K562 (cell line): ENCODE results near the gene NKAIN4.

Source experiments
- CBFB ChIP-seq: sonication (generic); formaldehyde crosslinking; IDR thresholded peaks from 2 replicates; pipeline ENCODE4 v1.4.0; 2020; ENCODE audit warnings: mild to moderate bottlenecking, missing genetic modification reagents
- EGR1 ChIP-seq: fragments of 450-650 bp; conservative IDR thresholded peaks from 2 replicates; pipeline ENCODE4 v1.6.1; 2017; ENCODE audit warnings: mild to moderate bottlenecking
- ELF4 ChIP-seq: fragments of 450-650 bp; formaldehyde crosslinking; IDR thresholded peaks from 2 replicates; pipeline ENCODE4 v1.4.0; 2022; ENCODE audit warnings: missing genetic modification characterization
- EZH2 ChIP-seq: IDR thresholded peaks from 2 replicates; pipeline ENCODE4 v1.6.1; 2012; ENCODE audit warnings: low read depth, mild to moderate bottlenecking, inconsistent platforms, low read length, borderline replicate concordance
- LCOR ChIP-seq: sonication (generic); formaldehyde crosslinking; IDR thresholded peaks from 2 replicates; pipeline ENCODE4 v1.8.0; 2022; ENCODE audit warnings: mild to moderate bottlenecking, missing genetic modification reagents
- MAFK ChIP-seq: IDR thresholded peaks from 2 replicates; pipeline ENCODE4 v1.6.1; 2011; ENCODE audit warnings: low read length, improper control_type of control experiment
- POLR2A ChIP-seq: fragments of 450-650 bp; conservative IDR thresholded peaks from 2 replicates; pipeline ENCODE4 v1.6.1; 2016
- TAF1 ChIP-seq: IDR thresholded peaks from 2 replicates; pipeline ENCODE4 v1.6.1; 2011; ENCODE audit warnings: mild to moderate bottlenecking, low read length, moderate library complexity; ENCODE audit not compliant: insufficient read depth, control insufficient read depth, severe bottlenecking; ENCODE audit errors: extremely low read depth
- TAF15 ChIP-seq: fragments of 200-400 bp; formaldehyde crosslinking; IDR thresholded peaks from 2 replicates; pipeline ENCODE4 v1.6.1; 2017; ENCODE audit warnings: mild to moderate bottlenecking, low read depth, low read length, moderate library complexity
- ZNF274 ChIP-seq: IDR thresholded peaks from 2 replicates; pipeline ENCODE4 v1.6.1; 2011; ENCODE audit warnings: low read depth, mild to moderate bottlenecking, low read length, moderate library complexity, borderline replicate concordance

DNA sequence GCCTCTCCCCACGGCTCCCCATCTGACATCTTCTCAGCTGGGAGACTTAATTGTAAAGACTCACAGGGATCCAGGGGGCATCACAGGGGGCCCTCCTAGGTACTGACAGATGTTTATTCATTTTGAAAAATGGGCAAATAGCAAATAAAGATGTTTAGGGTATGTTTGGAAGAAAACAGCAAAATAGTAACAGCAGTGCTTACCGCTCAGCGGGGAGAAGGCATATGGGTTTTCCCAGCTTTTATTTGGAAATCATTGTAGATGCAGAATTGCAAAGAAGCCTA is 21.3 kb downstream of the NKAIN4 start:
- TF ChIP-seq LCOR (CRISPR knock-in tag) (no peak), EZH2 (no peak), TAF15 (no peak), ELF4 (CRISPR knock-in tag) (no peak), CBFB (no peak), TAF1 (no peak), EGR1 (no peak), ZNF274 (no peak), MAFK (no peak), POLR2A (no peak)
